ENCODE data around the gene SLC27A3.

Gene SLC27A3

DNA sequence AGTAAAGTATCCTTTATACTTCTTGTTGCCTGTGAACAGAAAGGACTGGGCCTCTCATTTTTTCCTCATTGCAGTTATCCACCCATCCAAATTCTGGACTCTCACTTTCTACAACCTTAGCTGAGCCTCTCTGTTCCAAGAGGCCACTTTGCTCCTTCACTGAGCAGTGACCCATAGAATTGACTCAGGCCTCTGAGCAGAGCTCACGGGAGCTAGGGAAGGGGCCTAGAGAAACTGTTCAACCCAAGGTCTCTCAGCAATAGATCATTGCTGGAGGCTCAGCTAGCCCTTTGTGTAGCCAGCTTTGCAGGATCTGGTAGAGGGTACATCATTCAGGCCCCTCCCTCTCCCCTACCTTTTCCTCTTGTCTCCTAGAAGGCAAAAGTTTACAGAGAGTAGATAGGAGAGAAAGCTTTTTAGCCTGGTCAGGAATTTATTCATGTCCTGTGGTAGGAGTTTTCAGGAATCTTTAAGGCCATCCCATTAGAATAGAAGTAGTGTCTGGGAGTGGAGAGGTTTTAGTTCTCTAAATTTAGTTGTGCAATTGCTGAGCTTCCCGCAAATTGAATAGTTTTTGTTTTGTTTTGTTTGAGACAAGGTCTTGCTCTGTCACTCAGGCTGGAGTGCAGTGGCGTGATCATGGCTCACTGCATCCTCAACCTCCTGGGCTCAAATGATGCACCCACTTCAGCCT is 40.7 kb upstream of the SLC27A3 start:
- Histone ChIP-seq H3K9me3 (ENCODE audit: control extremely low read depth in 1 of 5, control insufficient read depth in 4 of 5, insufficient read depth in 2 of 5, low read depth in 1 of 5, low read length in 4 of 5) (no peaks in the 10 kb centered on the region), H3K27me3 (replicated peaks in 2 of 5; ENCODE audit: control insufficient read depth in 4 of 5, insufficient read depth in 5 of 5, low read length in 4 of 5) (no peaks in the 10 kb centered on the region), H3K36me3 (ENCODE audit: control insufficient read depth in 4 of 4, insufficient read depth in 4 of 4, low read length in 3 of 4) (peaks cover 4 to 9% (median 7%) of the 10 kb centered on the region in 4 experiments), H3K4me3 (ENCODE audit: control insufficient read depth in 1 of 7, extremely low read depth in 1 of 7, insufficient read depth in 4 of 7, low read depth in 2 of 7, low read length in 6 of 7) (no peak overlapping the region), H3K27ac (ENCODE audit: insufficient read depth in 1 of 2, low read depth in 1 of 2, low read length in 2 of 2, poor library complexity in 1 of 2, severe bottlenecking in 2 of 2) (no peak overlapping the region), H3K4me1 (ENCODE audit: control extremely low read depth in 1 of 4, control insufficient read depth in 4 of 4, insufficient read depth in 4 of 4, low read length in 3 of 4) (peaks cover 0 to 3% (median under 1%) of the 10 kb centered on the region in 4 experiments)
- POLR2A ChIA-PET = no interaction called here
- CTCF ChIA-PET = interaction anchor here (1.1 to 1.5 kb wide), 4 partner anchors 14 to 163 kb away, joined by 3 to 4 read pairs (median 3); no protein-coding TSS in a partner anchor
- WGBS (ENCODE audit: insufficient coverage) = 100% methylated on average over 2 of the region's 3 CpGs
- DNase-seq = no peak

DNA sequence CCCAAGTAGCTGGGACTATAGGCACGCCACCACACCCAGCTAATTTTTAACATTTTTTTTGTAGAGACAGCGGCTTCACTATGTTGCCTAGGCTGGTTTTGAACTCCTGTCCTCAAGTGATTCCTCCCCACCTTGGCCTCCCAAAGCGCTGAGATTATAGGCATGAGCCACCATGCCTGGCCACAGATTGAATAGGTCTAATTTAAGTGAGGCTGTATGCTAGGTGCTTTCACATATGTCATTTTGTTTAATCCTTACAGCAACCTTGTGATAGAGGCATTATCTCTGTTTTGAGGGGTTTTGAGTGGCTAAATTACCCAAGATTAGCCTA is 40.2 kb upstream of the SLC27A3 start:
- no peaks in the 10 kb centered on the region for H3K9me3 ChIP-seq (ENCODE audit: control extremely low read depth in 1 of 5, control insufficient read depth in 4 of 5, insufficient read depth in 2 of 5, low read depth in 1 of 5, low read length in 4 of 5)
- DNase-seq = no peak
- ChIA-PET POLR2A (no interaction called here), CTCF (interaction anchor here (1.1 to 1.5 kb wide), 5 partner anchors 10 to 163 kb away, joined by 3 to 5 read pairs (median 3); no protein-coding TSS in a partner anchor)
- no peaks in the 10 kb centered on the region for H3K4me1 ChIP-seq (ENCODE audit: control extremely low read depth in 1 of 4, control insufficient read depth in 4 of 4, insufficient read depth in 4 of 4, low read length in 3 of 4)
- H3K36me3 ChIP-seq (ENCODE audit: control insufficient read depth in 4 of 4, insufficient read depth in 4 of 4, low read length in 3 of 4) = peaks cover 4 to 9% (median 7%) of the 10 kb centered on the region in 4 experiments
- WGBS (ENCODE audit: insufficient coverage) = 100% methylated on average over 2 of the region's 3 CpGs
- H3K27me3 ChIP-seq (replicated peaks in 2 of 5; ENCODE audit: control insufficient read depth in 4 of 5, insufficient read depth in 5 of 5, low read length in 4 of 5) = no peaks in the 10 kb centered on the region
- H3K4me3 ChIP-seq (ENCODE audit: control insufficient read depth in 1 of 7, extremely low read depth in 1 of 7, insufficient read depth in 4 of 7, low read depth in 2 of 7, low read length in 6 of 7) = no peak overlapping the region
- H3K27ac ChIP-seq (ENCODE audit: insufficient read depth in 1 of 2, low read depth in 1 of 2, low read length in 2 of 2, poor library complexity in 1 of 2, severe bottlenecking in 2 of 2) = no peak overlapping the region

DNA sequence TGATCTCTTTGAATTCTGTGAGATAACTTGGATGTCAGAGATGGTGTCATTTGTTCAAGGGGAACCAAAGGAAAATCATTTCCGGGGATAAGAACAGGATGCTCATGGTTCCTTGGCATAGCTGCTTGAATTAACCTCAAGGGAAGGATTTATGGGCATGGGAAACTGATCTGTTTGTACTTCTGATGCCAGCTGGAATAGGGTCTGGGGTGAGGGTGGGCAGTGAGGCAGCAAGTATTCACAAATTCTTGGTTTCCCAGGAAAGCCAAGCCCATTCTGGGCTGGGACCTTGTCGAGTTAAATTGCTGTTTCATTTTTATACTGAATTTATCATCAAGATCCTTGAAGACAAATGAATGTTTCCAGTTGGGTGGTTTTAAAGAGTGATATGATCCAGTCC is 33.2 kb upstream of the SLC27A3 start:
- ChIA-PET POLR2A (no interaction called here), CTCF (interaction anchor here (1.0 to 2.0 kb wide), 5 partner anchors 9 to 111 kb away, joined by 3 to 5 read pairs (median 4); no protein-coding TSS in a partner anchor)
- Histone ChIP-seq H3K4me3 (ENCODE audit: control insufficient read depth in 1 of 7, extremely low read depth in 1 of 7, insufficient read depth in 4 of 7, low read depth in 2 of 7, low read length in 6 of 7) (no peak overlapping the region), H3K27ac (ENCODE audit: insufficient read depth in 1 of 2, low read depth in 1 of 2, low read length in 2 of 2, poor library complexity in 1 of 2, severe bottlenecking in 2 of 2) (no peak overlapping the region), H3K4me1 (ENCODE audit: control extremely low read depth in 1 of 4, control insufficient read depth in 4 of 4, insufficient read depth in 4 of 4, low read length in 3 of 4) (peaks cover 0 to 2% (median 0%) of the 10 kb centered on the region in 4 experiments), H3K9me3 (ENCODE audit: control extremely low read depth in 1 of 5, control insufficient read depth in 4 of 5, insufficient read depth in 2 of 5, low read depth in 1 of 5, low read length in 4 of 5) (no peaks in the 10 kb centered on the region), H3K36me3 (ENCODE audit: control insufficient read depth in 4 of 4, insufficient read depth in 4 of 4, low read length in 3 of 4) (peaks cover 28 to 64% (median 46%) of the 10 kb centered on the region in 4 experiments), H3K27me3 (replicated peaks in 2 of 5; ENCODE audit: control insufficient read depth in 4 of 5, insufficient read depth in 5 of 5, low read length in 4 of 5) (no peaks in the 10 kb centered on the region)
- no peak for DNase-seq
- WGBS (ENCODE audit: insufficient coverage) = 89% methylated on average over 1 of the region's 2 CpGs

DNA sequence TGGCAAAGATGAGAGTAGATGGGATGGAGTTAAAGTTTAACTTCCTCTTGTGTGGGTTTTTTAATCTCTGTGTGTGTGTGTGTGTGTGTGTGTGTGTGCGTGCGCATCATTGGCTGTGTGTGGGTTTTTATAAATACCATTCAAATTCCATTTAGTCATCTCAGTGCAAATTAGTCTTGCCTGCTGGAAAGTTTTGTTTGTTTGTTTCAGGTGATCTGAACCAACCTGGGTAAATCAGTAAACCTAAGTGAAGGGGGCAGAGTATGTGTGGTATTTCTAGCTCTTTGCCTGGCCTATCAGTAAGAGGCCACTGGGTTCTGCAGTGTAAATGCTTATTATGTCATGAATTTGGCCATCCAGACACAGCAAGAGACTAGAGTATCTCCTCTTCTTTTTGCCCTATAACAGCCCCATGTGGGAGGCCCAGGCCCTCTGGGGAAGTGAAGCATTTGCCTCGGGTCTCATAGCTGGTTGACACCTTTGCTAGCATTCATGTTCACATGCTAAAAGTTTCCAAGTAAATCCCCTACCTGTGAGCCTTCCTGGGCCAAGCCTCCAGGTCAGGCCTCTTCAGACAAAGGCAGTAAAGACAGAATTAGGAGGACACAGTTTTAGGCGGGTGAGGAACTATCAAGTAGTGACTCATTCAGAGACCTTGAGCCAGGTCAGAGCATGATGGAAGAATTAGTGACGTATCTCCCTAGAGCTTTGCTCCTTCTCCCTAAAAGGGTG is 32.6 kb upstream of the SLC27A3 start:
- ChIA-PET POLR2A (no interaction called here), CTCF (interaction anchor here (1.2 to 1.5 kb wide), 3 partner anchors 8 to 30 kb away, joined by 3 to 6 read pairs (median 4); no protein-coding TSS in a partner anchor)
- Histone ChIP-seq H3K27me3 (replicated peaks in 2 of 5; ENCODE audit: control insufficient read depth in 4 of 5, insufficient read depth in 5 of 5, low read length in 4 of 5) (no peaks in the 10 kb centered on the region), H3K4me3 (ENCODE audit: control insufficient read depth in 1 of 7, extremely low read depth in 1 of 7, insufficient read depth in 4 of 7, low read depth in 2 of 7, low read length in 6 of 7) (no peak overlapping the region), H3K9me3 (ENCODE audit: control extremely low read depth in 1 of 5, control insufficient read depth in 4 of 5, insufficient read depth in 2 of 5, low read depth in 1 of 5, low read length in 4 of 5) (no peaks in the 10 kb centered on the region), H3K36me3 (ENCODE audit: control insufficient read depth in 4 of 4, insufficient read depth in 4 of 4, low read length in 3 of 4) (peaks cover 28 to 70% (median 51%) of the 10 kb centered on the region in 4 experiments), H3K4me1 (ENCODE audit: control extremely low read depth in 1 of 4, control insufficient read depth in 4 of 4, insufficient read depth in 4 of 4, low read length in 3 of 4) (peaks cover 0 to 2% (median 0%) of the 10 kb centered on the region in 4 experiments), H3K27ac (ENCODE audit: insufficient read depth in 1 of 2, low read depth in 1 of 2, low read length in 2 of 2, poor library complexity in 1 of 2, severe bottlenecking in 2 of 2) (no peak overlapping the region)
- WGBS (ENCODE audit: insufficient coverage) = 100% methylated on average over 1 of the region's 5 CpGs
- peak; percentile 29 to 73 (median 67) for DNase-seq

DNA sequence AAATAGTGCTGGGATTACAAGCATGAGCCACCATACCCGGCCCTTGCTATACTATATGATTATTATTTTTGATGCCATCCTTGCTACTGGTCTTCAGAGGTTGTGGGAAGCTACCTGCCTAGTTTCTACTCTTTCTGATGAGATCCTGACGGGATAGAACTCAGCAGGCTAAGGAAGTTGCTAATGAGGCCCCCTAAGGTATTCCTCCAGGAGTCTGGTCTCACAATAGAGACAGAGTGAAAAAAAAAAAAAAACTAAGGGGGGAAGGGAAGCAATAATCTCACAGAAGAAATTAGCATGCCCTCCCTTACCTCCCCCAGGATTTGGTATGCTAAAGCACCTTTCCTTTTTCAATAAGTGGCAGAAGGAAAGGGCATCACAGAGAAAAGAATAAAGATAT is 29.8 kb upstream of the SLC27A3 start:
- no peak for DNase-seq
- CTCF ChIA-PET = interaction anchor here (0.9 to 1.9 kb wide), 7 partner anchors 10 to 177 kb away, joined by 3 to 5 read pairs (median 3); partner anchors contain the start of gene INTS3
- POLR2A ChIA-PET = interaction anchor here (0.6 kb wide), 1 partner anchor 204 kb away, joined by 3 read pairs; no protein-coding TSS in a partner anchor
- H3K36me3 ChIP-seq (ENCODE audit: control insufficient read depth in 4 of 4, insufficient read depth in 4 of 4, low read length in 3 of 4) = peaks cover 34 to 90% (median 69%) of the 10 kb centered on the region in 4 experiments
- H3K4me3 ChIP-seq (ENCODE audit: control insufficient read depth in 1 of 7, extremely low read depth in 1 of 7, insufficient read depth in 4 of 7, low read depth in 2 of 7, low read length in 6 of 7) = no peak overlapping the region
- no peaks in the 10 kb centered on the region for H3K9me3 ChIP-seq (ENCODE audit: control extremely low read depth in 1 of 5, control insufficient read depth in 4 of 5, insufficient read depth in 2 of 5, low read depth in 1 of 5, low read length in 4 of 5)
- no peak overlapping the region for H3K27ac ChIP-seq (ENCODE audit: insufficient read depth in 1 of 2, low read depth in 1 of 2, low read length in 2 of 2, poor library complexity in 1 of 2, severe bottlenecking in 2 of 2)
- WGBS (ENCODE audit: insufficient coverage) = 100% methylated on average over 1 of the region's 2 CpGs
- H3K27me3 ChIP-seq (replicated peaks in 2 of 5; ENCODE audit: control insufficient read depth in 4 of 5, insufficient read depth in 5 of 5, low read length in 4 of 5) = no peaks in the 10 kb centered on the region
- H3K4me1 ChIP-seq (ENCODE audit: control extremely low read depth in 1 of 4, control insufficient read depth in 4 of 4, insufficient read depth in 4 of 4, low read length in 3 of 4) = peaks cover 0 to 5% (median 0%) of the 10 kb centered on the region in 4 experiments

DNA sequence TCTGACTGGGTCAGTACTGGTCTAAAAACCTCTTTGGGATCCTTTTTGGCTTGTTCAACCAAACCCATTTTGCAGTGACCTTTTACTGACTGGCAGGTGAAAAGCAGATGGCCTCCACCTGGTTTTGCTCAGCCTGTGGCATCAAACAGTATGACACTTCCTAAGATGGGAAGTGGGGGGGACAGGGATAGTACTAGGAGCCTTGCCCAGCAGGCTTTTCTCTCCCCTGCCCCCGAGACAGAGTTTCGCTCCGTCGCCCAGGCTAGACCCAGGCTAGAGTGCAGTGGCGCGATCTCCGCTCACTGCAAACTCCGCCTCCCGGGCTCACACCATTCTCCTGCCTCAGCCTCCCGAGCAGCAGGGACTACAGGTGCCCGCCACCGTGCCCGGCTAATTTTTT is 29.0 kb upstream of the SLC27A3 start:
- Histone ChIP-seq H3K9me3 (ENCODE audit: control extremely low read depth in 1 of 5, control insufficient read depth in 4 of 5, insufficient read depth in 2 of 5, low read depth in 1 of 5, low read length in 4 of 5) (no peaks in the 10 kb centered on the region), H3K27ac (ENCODE audit: insufficient read depth in 1 of 2, low read depth in 1 of 2, low read length in 2 of 2, poor library complexity in 1 of 2, severe bottlenecking in 2 of 2) (no peak overlapping the region), H3K4me1 (ENCODE audit: control extremely low read depth in 1 of 4, control insufficient read depth in 4 of 4, insufficient read depth in 4 of 4, low read length in 3 of 4) (peaks cover 0 to 5% (median 0%) of the 10 kb centered on the region in 4 experiments), H3K36me3 (ENCODE audit: control insufficient read depth in 4 of 4, insufficient read depth in 4 of 4, low read length in 3 of 4) (peaks cover 33 to 90% (median 68%) of the 10 kb centered on the region in 4 experiments), H3K27me3 (replicated peaks in 2 of 5; ENCODE audit: control insufficient read depth in 4 of 5, insufficient read depth in 5 of 5, low read length in 4 of 5) (no peaks in the 10 kb centered on the region), H3K4me3 (ENCODE audit: control insufficient read depth in 1 of 7, extremely low read depth in 1 of 7, insufficient read depth in 4 of 7, low read depth in 2 of 7, low read length in 6 of 7) (no peak overlapping the region)
- no peak for DNase-seq
- WGBS (ENCODE audit: insufficient coverage) = 95% methylated on average over 4 of the region's 13 CpGs
- ChIA-PET POLR2A (no interaction called here), CTCF (interaction anchor here (1.6 to 1.7 kb wide), 2 partner anchors 23 to 174 kb away, joined by 3 to 6 read pairs; no protein-coding TSS in a partner anchor)
